ENCODE measurements around the gene OASL. TPM values are rescaled to one million over a fixed set of nuclear protein-coding genes. Genes with fewer than 3 reads are reported as not detected.
"Not testable (repeated sequence)": the region's sequence is repeated elsewhere in the genome, so short reads cannot be mapped to it uniquely, and the experiment has no call there.

The OASL gene
- total RNA-seq, 2 experiments from 2014 or later: 28.5 to 34.2 TPM

DNA sequence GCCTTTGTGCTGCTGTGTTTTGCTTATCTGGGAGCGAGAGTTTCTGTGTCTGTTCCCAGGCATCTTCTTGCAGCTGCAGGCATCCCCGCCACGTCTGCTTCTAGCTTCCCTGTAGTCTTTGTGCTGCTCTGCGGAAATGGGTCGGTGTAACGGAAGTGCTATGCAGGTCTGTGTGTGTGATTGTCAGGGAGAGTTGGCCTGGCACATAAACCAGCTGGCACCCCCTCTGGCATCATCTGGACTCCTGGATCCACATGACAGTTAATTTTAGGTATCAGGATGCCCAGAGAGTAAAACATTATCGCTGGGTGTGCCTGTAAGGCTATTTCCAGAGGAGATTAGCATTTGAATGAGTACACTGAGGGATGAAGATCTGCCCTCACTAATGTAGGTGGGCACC is 9.4 kb upstream of the OASL start:
- no peak for DNase-seq
- H3K27ac Mint-ChIP-seq: peak overlapping the region; percentile 83
- POLR2A ChIA-PET: no interaction called here
- H3K27me3 Mint-ChIP-seq: peaks cover 28% of the 10 kb centered on the region
- H3K4me3 Mint-ChIP-seq: peak overlapping the region; percentile 69
- peaks cover 18% of the 10 kb centered on the region for H3K4me1 Mint-ChIP-seq
- CTCF ChIA-PET: interaction anchor here (1.2 to 2.9 kb wide), 3 partner anchors 11 to 43 kb away, joined by 3 to 17 read pairs (median 4); no protein-coding TSS in a partner anchor
- no peaks in the 10 kb centered on the region for H3K9me3 Mint-ChIP-seq
- no peaks in the 10 kb centered on the region for H3K36me3 Mint-ChIP-seq (ENCODE audit: low read depth)

GRCh38 chr12:121047400-121047799 is 8.4 kb upstream of the OASL start:
- Mint-ChIP-seq H3K4me1 (peaks cover 18% of the 10 kb centered on the region), H3K4me3 (peak overlapping the region; percentile 69), H3K27me3 (peaks cover 36% of the 10 kb centered on the region)
- H3K36me3 Mint-ChIP-seq (ENCODE audit: low read depth); H3K27ac Mint-ChIP-seq; DNase-seq; H3K9me3 Mint-ChIP-seq; POLR2A ChIA-PET: not testable (repeated sequence)
- CTCF ChIA-PET: interaction anchor here (1.5 to 2.9 kb wide), 2 partner anchors 12 to 13 kb away, joined by 4 to 17 read pairs; no protein-coding TSS in a partner anchor

DNA sequence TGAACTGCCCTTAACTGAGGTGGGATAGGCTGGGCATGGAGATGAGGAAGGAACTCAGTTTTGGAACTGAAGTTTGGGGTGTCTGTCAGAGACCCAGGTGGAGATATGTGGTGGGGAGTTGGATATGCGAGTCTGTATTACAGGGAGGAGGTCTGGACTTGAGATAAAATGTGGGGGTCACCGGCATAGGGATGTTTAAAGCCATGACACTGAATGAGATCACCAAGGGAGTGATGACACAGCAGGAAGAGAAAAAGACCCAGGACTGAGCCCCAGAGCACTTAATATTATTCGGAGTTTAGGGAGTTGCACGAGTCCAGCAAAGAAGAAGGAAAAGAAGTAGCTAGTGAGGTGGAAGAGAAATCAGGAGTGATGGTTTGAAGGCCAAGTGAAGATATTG is 4.0 kb upstream of the OASL start:
- Mint-ChIP-seq H3K4me1 (peaks cover 21% of the 10 kb centered on the region), H3K9me3 (no peaks in the 10 kb centered on the region), H3K27me3 (peaks cover 30% of the 10 kb centered on the region), H3K27ac (no peak overlapping the region), H3K36me3 (ENCODE audit: low read depth) (peaks cover 2% of the 10 kb centered on the region), H3K4me3 (no peak overlapping the region)
- no peak for DNase-seq
- POLR2A ChIA-PET: no interaction called here
- CTCF ChIA-PET: interaction anchor here (0.8 kb wide), 1 partner anchor 14 kb away, joined by 8 read pairs; no protein-coding TSS in a partner anchor

GRCh38 chr12:121036810-121037326 is 2.2 kb downstream of the OASL start:
- peak overlapping the region; percentile 98 for H3K4me3 Mint-ChIP-seq
- ChIA-PET POLR2A (no interaction called here), CTCF (interaction anchor here (0.8 to 2.6 kb wide), 3 partner anchors 15 to 178 kb away, joined by 3 to 17 read pairs (median 7); no protein-coding TSS in a partner anchor)
- H3K36me3 Mint-ChIP-seq (ENCODE audit: low read depth): peaks cover 44% of the 10 kb centered on the region
- peaks cover 1% of the 10 kb centered on the region for H3K27me3 Mint-ChIP-seq
- no peak for DNase-seq
- peak overlapping the region; percentile 94 for H3K27ac Mint-ChIP-seq
- H3K9me3 Mint-ChIP-seq: peaks cover 5% of the 10 kb centered on the region
- H3K4me1 Mint-ChIP-seq: peaks cover 64% of the 10 kb centered on the region

DNA sequence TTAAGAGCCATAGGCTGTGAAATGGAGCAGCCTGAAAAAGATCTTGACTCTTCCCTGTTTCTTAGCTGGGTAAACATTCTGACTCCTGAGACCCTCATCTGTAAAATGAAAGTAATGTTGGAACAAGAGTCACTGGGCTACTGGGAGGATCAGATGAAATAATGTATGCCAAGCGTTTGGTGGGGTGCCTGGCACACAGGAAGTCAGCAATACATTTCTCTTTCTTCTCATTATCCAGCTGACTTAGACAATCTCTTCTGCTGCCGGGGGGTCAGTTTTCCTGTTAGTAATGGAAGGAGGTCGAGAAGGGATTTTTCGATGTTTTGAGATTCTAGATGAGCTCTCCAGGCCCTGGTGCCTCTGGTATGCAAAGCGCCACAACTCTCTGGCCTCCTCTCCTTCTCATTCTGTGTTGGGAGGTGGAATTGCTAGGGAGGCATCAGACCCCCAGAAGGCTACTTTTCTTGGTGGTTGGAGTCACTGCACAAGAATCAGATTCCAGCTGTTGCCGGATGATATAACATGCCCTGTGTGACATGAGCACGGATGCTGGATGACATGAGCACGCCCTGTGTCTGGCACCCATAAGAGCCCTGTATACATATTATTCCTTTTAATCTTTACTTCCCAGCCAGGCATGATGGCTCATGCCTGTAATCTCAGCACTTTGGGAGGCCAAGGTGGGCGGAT is 4.3 kb downstream of the OASL start:
- POLR2A ChIA-PET: interaction anchor here (1.5 kb wide), 1 partner anchor 15 kb away, joined by 3 read pairs; no protein-coding TSS in a partner anchor
- DNase-seq: no peak
- H3K27ac Mint-ChIP-seq: peak overlapping the region; percentile 89
- CTCF ChIA-PET: interaction anchor here (1.1 to 2.9 kb wide), 4 partner anchors 13 to 132 kb away, joined by 3 to 10 read pairs (median 4); no protein-coding TSS in a partner anchor
- no peaks in the 10 kb centered on the region for H3K27me3 Mint-ChIP-seq
- H3K4me3 Mint-ChIP-seq: peak overlapping the region; percentile 55
- H3K36me3 Mint-ChIP-seq (ENCODE audit: low read depth): peaks cover 49% of the 10 kb centered on the region
- H3K9me3 Mint-ChIP-seq: peaks cover 5% of the 10 kb centered on the region
- peaks cover 60% of the 10 kb centered on the region for H3K4me1 Mint-ChIP-seq

GRCh38 chr12:121033625-121034349 is 5.3 kb downstream of the OASL start:
- peak; percentile 63 for DNase-seq
- CTCF ChIA-PET: interaction anchor here (1.2 to 2.9 kb wide), 3 partner anchors 14 to 26 kb away, joined by 3 to 10 read pairs (median 4); partner anchors contain the start of gene C12orf43
- peaks cover 5% of the 10 kb centered on the region for H3K9me3 Mint-ChIP-seq
- H3K27ac Mint-ChIP-seq: peak overlapping the region; percentile 89
- peaks cover 54% of the 10 kb centered on the region for H3K4me1 Mint-ChIP-seq
- peaks cover 50% of the 10 kb centered on the region for H3K36me3 Mint-ChIP-seq (ENCODE audit: low read depth)
- POLR2A ChIA-PET: interaction anchor here (1.5 kb wide), 1 partner anchor 14 kb away, joined by 3 read pairs; no protein-coding TSS in a partner anchor
- H3K4me3 Mint-ChIP-seq: peak overlapping the region; percentile 55
- H3K27me3 Mint-ChIP-seq: no peaks in the 10 kb centered on the region

DNA sequence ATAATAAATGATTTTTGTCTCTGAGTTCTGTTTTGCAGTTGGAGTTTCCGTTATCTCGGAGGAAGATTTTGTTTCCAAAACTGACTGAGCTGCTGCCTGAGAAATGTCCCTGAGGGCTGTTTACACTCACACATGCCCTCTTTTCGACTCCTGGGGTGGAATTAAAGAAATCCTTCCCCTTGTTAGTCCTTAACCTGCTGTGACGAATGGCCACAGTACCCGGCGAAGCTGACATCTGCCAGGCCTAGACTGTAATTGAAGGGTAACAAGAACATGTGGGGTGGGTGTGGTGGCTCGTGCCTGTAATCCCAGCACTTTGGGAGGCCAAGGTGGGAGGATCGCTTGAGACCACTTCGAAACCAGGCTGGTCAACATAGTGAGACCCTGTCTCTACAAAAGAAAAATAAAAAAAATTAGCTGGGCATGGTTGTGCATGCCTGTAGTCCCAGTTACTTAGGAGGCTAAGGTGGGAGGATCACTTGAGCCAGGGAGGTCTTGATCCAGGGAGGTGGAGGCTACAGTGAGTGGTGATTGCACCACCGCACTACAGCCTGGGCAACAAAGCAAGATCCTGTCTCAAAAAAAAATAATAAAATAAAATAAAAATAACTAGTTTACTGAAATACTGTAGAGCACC is 8.4 kb downstream of the OASL start:
- H3K27ac Mint-ChIP-seq: no peak overlapping the region
- ChIA-PET POLR2A (interaction anchor here (0.7 kb wide), 1 partner anchor 1041 kb away, joined by 3 read pairs; no protein-coding TSS in a partner anchor), CTCF (interaction anchor here (1.1 kb wide), 1 partner anchor 29 kb away, joined by 3 read pairs; no protein-coding TSS in a partner anchor)
- no peaks in the 10 kb centered on the region for H3K9me3 Mint-ChIP-seq
- no peaks in the 10 kb centered on the region for H3K27me3 Mint-ChIP-seq
- DNase-seq: no peak
- no peak overlapping the region for H3K4me3 Mint-ChIP-seq
- H3K4me1 Mint-ChIP-seq: peaks cover 38% of the 10 kb centered on the region
- peaks cover 68% of the 10 kb centered on the region for H3K36me3 Mint-ChIP-seq (ENCODE audit: low read depth)

GRCh38 chr12:121026274-121027045 is 12.6 kb downstream of the OASL start:
- Mint-ChIP-seq H3K36me3 (ENCODE audit: low read depth) (peaks cover 57% of the 10 kb centered on the region), H3K27ac (no peak overlapping the region), H3K4me3 (no peak overlapping the region), H3K4me1 (peaks cover 3% of the 10 kb centered on the region), H3K27me3 (no peaks in the 10 kb centered on the region), H3K9me3 (no peaks in the 10 kb centered on the region)
- CTCF ChIA-PET: interaction anchor here (0.8 to 1.2 kb wide), 3 partner anchors 10 to 23 kb away, joined by 3 read pairs; partner anchors contain the start of genes C12orf43 and OASL
- DNase-seq: no peak
- POLR2A ChIA-PET: interaction anchor here (0.6 kb wide), 1 partner anchor 9 kb away, joined by 3 read pairs; no protein-coding TSS in a partner anchor

DNA sequence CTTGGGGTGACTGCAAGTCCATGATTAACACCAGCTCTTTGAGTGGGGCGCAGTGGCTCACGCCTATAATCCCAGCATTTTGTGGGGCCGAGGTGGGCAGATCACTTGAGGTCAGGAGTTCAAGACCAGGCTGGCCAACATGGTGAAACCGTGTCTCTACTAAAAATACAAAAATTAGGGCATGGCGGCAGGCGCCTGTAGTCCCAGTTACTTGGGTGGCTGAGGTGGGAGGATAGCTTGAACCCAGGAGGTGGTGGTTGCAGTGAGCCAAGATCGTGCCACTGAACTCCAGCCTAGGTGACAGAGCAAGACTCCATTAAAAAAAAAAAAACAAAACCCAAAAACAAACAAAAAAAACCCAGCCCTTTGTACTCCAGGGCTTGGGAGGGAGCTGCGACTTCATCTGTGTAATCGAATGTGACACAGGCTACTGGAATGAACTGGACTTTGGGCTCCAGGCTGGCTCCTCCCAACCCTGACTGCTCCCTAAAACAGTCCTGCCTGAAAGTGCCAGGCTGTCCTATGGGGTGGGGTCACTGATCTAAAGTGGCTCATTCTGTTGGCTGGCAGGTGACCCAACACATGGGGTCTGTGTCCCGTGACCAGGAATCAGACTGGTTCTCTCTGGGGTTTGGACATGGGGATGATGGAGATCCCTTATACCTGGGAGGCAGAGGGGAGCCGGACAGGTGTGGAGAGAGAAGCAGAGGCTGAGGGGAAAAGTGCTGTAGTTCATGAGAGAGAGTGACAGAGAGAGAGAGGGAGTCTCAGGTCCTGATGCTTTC is 13.4 kb downstream of the OASL start:
- no peak for DNase-seq
- Mint-ChIP-seq H3K27me3 (no peaks in the 10 kb centered on the region), H3K4me3 (no peak overlapping the region), H3K9me3 (no peaks in the 10 kb centered on the region), H3K36me3 (ENCODE audit: low read depth) (peaks cover 56% of the 10 kb centered on the region), H3K27ac (no peak overlapping the region), H3K4me1 (peaks cover 3% of the 10 kb centered on the region)
- POLR2A ChIA-PET: no interaction called here
- CTCF ChIA-PET: no interaction called here

DNA sequence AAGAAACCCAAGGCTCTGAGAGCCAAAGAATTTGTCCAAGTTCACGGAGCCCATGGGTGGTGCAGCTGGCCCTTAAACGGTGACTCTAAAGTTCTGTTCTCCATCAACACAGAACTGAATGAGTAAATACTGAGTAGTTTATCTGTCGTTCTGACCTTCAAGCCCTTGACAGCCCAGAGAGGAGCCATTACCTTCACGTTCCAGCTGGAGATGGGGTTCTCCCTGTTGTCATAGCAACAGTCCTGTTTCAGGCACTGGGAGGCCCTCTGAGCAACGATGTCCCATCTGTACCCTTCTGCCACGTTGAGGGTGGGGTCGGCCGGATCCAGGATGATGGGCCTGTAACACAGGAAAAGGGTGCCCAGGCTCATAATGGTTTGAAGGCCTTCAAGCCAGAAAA is 15.2 kb downstream of the OASL start:
- peaks cover 3% of the 10 kb centered on the region for H3K4me1 Mint-ChIP-seq
- ChIA-PET CTCF (no interaction called here), POLR2A (no interaction called here)
- no peak overlapping the region for H3K4me3 Mint-ChIP-seq
- no peaks in the 10 kb centered on the region for H3K9me3 Mint-ChIP-seq
- no peak overlapping the region for H3K27ac Mint-ChIP-seq
- no peaks in the 10 kb centered on the region for H3K27me3 Mint-ChIP-seq
- no peak for DNase-seq
- H3K36me3 Mint-ChIP-seq (ENCODE audit: low read depth): peaks cover 71% of the 10 kb centered on the region

DNA sequence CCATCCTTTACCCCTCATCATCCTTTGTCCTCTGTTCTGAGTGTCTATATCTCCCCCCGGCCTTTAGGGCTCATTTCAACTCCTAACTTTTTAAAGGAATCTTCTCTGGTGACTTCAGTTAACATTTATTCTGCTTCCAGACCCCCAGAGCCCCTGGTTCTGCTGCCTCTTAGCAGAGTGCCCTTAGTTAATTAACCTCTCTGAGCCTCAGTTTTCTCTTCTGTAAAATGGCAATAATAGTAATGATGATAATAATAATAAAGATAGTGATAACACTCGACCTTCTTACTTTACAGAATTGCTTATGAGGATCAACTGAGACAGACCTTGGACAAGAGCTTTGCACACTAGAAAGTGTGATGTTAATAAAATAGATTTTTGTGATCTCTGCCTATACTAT is 16.3 kb downstream of the OASL start:
- H3K36me3 Mint-ChIP-seq (ENCODE audit: low read depth): peaks cover 61% of the 10 kb centered on the region
- H3K4me3 Mint-ChIP-seq: no peak overlapping the region
- H3K4me1 Mint-ChIP-seq: no peaks in the 10 kb centered on the region
- POLR2A ChIA-PET: no interaction called here
- DNase-seq: no peak
- H3K27me3 Mint-ChIP-seq: no peaks in the 10 kb centered on the region
- no peak overlapping the region for H3K27ac Mint-ChIP-seq
- no peaks in the 10 kb centered on the region for H3K9me3 Mint-ChIP-seq
- CTCF ChIA-PET: no interaction called here
